Measurements from ENCODE around the gene GPSM3. TPM values are rescaled to one million over a fixed set of nuclear protein-coding genes. Genes with fewer than 3 reads are reported as not detected.

GPSM3 gene
- total and polyA plus RNA-seq, 2 donors from 2014 or later, result 6.2 to 28.1 TPM

- intact Hi-C loops (cut with DNase I), result no loop called here
- Histone ChIP-seq H3K4me3 (ENCODE audit: low read length in 3 of 3) (no peak overlapping the region), H3K4me1 (ENCODE audit: control insufficient read depth in 2 of 3, insufficient read depth in 2 of 3, low read depth in 1 of 3, low read length in 3 of 3) (peaks cover 3 to 19% (median 15%) of the 10 kb centered on the region in 3 donors), H3K36me3 (ENCODE audit: control insufficient read depth in 2 of 3, insufficient read depth in 3 of 3, low read length in 3 of 3) (peaks cover 6 to 26% (median 8%) of the 10 kb centered on the region in 3 donors), H3K27ac (ENCODE audit: low read depth in 2 of 2, low read length in 2 of 2) (peak overlapping the region in 1 of 2 donors; percentile 52), H3K27me3 (ENCODE audit: control insufficient read depth, insufficient read depth, low read length) (no peaks in the 10 kb centered on the region), H3K9ac (ENCODE audit: low read length in 3 of 3) (no peak overlapping the region), H3K9me3 (ENCODE audit: control insufficient read depth in 2 of 3, insufficient read depth in 1 of 3, low read length in 3 of 3) (no peaks in the 10 kb centered on the region)
- DNase-seq, result peak in 1 of 5 donors; percentile 46
- FAIRE-seq, result no peak
- TF ChIP-seq, protein P1, sequence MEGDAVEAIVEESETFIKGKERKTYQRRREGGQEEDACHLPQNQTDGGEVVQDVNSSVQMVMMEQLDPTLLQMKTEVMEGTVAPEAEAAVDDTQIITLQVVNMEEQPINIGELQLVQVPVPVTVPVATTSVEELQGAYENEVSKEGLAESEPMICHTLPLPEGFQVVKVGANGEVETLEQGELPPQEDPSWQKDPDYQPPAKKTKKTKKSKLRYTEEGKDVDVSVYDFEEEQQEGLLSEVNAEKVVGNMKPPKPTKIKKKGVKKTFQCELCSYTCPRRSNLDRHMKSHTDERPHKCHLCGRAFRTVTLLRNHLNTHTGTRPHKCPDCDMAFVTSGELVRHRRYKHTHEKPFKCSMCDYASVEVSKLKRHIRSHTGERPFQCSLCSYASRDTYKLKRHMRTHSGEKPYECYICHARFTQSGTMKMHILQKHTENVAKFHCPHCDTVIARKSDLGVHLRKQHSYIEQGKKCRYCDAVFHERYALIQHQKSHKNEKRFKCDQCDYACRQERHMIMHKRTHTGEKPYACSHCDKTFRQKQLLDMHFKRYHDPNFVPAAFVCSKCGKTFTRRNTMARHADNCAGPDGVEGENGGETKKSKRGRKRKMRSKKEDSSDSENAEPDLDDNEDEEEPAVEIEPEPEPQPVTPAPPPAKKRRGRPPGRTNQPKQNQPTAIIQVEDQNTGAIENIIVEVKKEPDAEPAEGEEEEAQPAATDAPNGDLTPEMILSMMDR (IDR thresholded peaks at IDR 0.05; ENCODE audit: borderline replicate concordance, extremely low read depth, insufficient read depth), result no peak
Observed at GRCh38 chr6:32183483-32184083, 8.9 kb downstream of the GPSM3 start.

- no peaks in the 10 kb centered on the region for H3K9me3 ChIP-seq (ENCODE audit: control insufficient read depth in 2 of 3, insufficient read depth in 1 of 3, low read length in 3 of 3)
- peaks cover 3 to 15% (median 15%) of the 10 kb centered on the region in 3 donors for H3K4me1 ChIP-seq (ENCODE audit: control insufficient read depth in 2 of 3, insufficient read depth in 2 of 3, low read depth in 1 of 3, low read length in 3 of 3)
- no peak overlapping the region for H3K9ac ChIP-seq (ENCODE audit: low read length in 3 of 3)
- TF ChIP-seq, protein P1 (IDR thresholded peaks at IDR 0.05; ENCODE audit: borderline replicate concordance, extremely low read depth, insufficient read depth), result no peak
- peaks cover 6 to 26% (median 8%) of the 10 kb centered on the region in 3 donors for H3K36me3 ChIP-seq (ENCODE audit: control insufficient read depth in 2 of 3, insufficient read depth in 3 of 3, low read length in 3 of 3)
- intact Hi-C loops (cut with DNase I), result no loop called here
- H3K4me3 ChIP-seq (ENCODE audit: low read length in 3 of 3), result no peak overlapping the region
- no peaks in the 10 kb centered on the region for H3K27me3 ChIP-seq (ENCODE audit: control insufficient read depth, insufficient read depth, low read length)
- peak overlapping the region in 1 of 2 donors; percentile 48 for H3K27ac ChIP-seq (ENCODE audit: low read depth in 2 of 2, low read length in 2 of 2)
- FAIRE-seq (no peak), DNase-seq (peak in 1 of 5 donors; percentile 18)
Observed at GRCh38 chr6:32183030-32183429, 9.4 kb downstream of the GPSM3 start.

- H3K4me3 ChIP-seq (ENCODE audit: low read length in 3 of 3), result no peak overlapping the region
- H3K27me3 ChIP-seq (ENCODE audit: control insufficient read depth, insufficient read depth, low read length), result no peaks in the 10 kb centered on the region
- no peak for FAIRE-seq
- TF ChIP-seq, protein P1 (IDR thresholded peaks at IDR 0.05; ENCODE audit: borderline replicate concordance, extremely low read depth, insufficient read depth), result no peak
- peaks cover 5 to 23% (median 6%) of the 10 kb centered on the region in 3 donors for H3K36me3 ChIP-seq (ENCODE audit: control insufficient read depth in 2 of 3, insufficient read depth in 3 of 3, low read length in 3 of 3)
- peak in 2 of 5 donors; percentile 34 to 72 for DNase-seq
- peaks cover 3 to 16% (median 15%) of the 10 kb centered on the region in 3 donors for H3K4me1 ChIP-seq (ENCODE audit: control insufficient read depth in 2 of 3, insufficient read depth in 2 of 3, low read depth in 1 of 3, low read length in 3 of 3)
- no peak overlapping the region for H3K9ac ChIP-seq (ENCODE audit: low read length in 3 of 3)
- no peaks in the 10 kb centered on the region for H3K9me3 ChIP-seq (ENCODE audit: control insufficient read depth in 2 of 3, insufficient read depth in 1 of 3, low read length in 3 of 3)
- intact Hi-C loops (cut with DNase I), result no loop called here
- H3K27ac ChIP-seq (ENCODE audit: low read depth in 2 of 2, low read length in 2 of 2), result no peak overlapping the region
Observed at GRCh38 chr6:32182555-32182981, 9.9 kb downstream of the GPSM3 start.

Data from kidney (tissue), 14 donors.